ENCODE data around the gene IFITM5.

The IFITM5 gene

GRCh38 chr11:295351-296170, 3.8 kb downstream of the IFITM5 start:
- H3K9ac ChIP-seq (ENCODE audit: low read length), result no peak overlapping the region
- H3K27ac ChIP-seq (ENCODE audit: low read length), result no peak overlapping the region
- no peaks in the 10 kb centered on the region for H3K4me1 ChIP-seq (ENCODE audit: low read length)
- peaks cover 5% of the 10 kb centered on the region; the same call in 1 of the 2 replicates for H3K27me3 ChIP-seq (ENCODE audit: low read depth, low read length)
- no peaks in the 10 kb centered on the region for H3K79me2 ChIP-seq (ENCODE audit: low read length)
- no peak for TF ChIP-seq EZH2phosphoT487 (IDR thresholded peaks at IDR 0.05; ENCODE audit: low read depth)
- no peak for TF ChIP-seq CTCF (IDR thresholded peaks at IDR 0.05; ENCODE audit: low read depth, low read length)
- H3K36me3 ChIP-seq (replicated peaks; ENCODE audit: low read depth, low read length), result peaks cover 10% of the 10 kb centered on the region
- no peak overlapping the region for H2AFZ ChIP-seq (ENCODE audit: low read depth, low read length)
- no peaks in the 10 kb centered on the region for H3K9me3 ChIP-seq (ENCODE audit: insufficient read depth, low read length)
- H3K4me2 ChIP-seq (ENCODE audit: low read length), result no peak overlapping the region
- no peak overlapping the region for H3K4me3 ChIP-seq (ENCODE audit: low read length)
- no peaks in the 10 kb centered on the region for H4K20me1 ChIP-seq (ENCODE audit: insufficient read depth, low read length)

- Histone ChIP-seq H3K79me2 (ENCODE audit: low read length) (no peaks in the 10 kb centered on the region), H4K20me1 (ENCODE audit: insufficient read depth, low read length) (no peaks in the 10 kb centered on the region), H3K4me3 (ENCODE audit: low read length) (no peak overlapping the region), H3K36me3 (replicated peaks; ENCODE audit: low read depth, low read length) (peaks cover 10% of the 10 kb centered on the region), H3K4me2 (ENCODE audit: low read length) (no peak overlapping the region), H3K9me3 (ENCODE audit: insufficient read depth, low read length) (no peaks in the 10 kb centered on the region), H3K27me3 (ENCODE audit: low read depth, low read length) (no peaks in the 10 kb centered on the region), H3K9ac (ENCODE audit: low read length) (no peak overlapping the region), H3K4me1 (ENCODE audit: low read length) (peaks cover 1% of the 10 kb centered on the region; the same call in 1 of the 2 replicates), H3K27ac (ENCODE audit: low read length) (no peak overlapping the region), H2AFZ (ENCODE audit: low read depth, low read length) (no peak overlapping the region)
- no peak for TF ChIP-seq EZH2phosphoT487 (IDR thresholded peaks at IDR 0.05; ENCODE audit: low read depth)
- TF ChIP-seq CTCF (IDR thresholded peaks at IDR 0.05; ENCODE audit: low read depth, low read length), result no peak
Measured at GRCh38 chr11:294780-295179, 4.5 kb downstream of the IFITM5 start.

GRCh38 chr11:293852-294661, 5.3 kb downstream of the IFITM5 start:
- TF ChIP-seq CTCF (IDR thresholded peaks at IDR 0.05; ENCODE audit: low read depth, low read length) (no peak), EZH2phosphoT487 (IDR thresholded peaks at IDR 0.05; ENCODE audit: low read depth) (no peak)
- Histone ChIP-seq H3K9ac (ENCODE audit: low read length) (no peak overlapping the region), H3K4me1 (ENCODE audit: low read length) (peaks cover 6% of the 10 kb centered on the region; the same call in 1 of the 2 replicates)

More at GRCh38 chr11:293852-294661, 5.3 kb downstream of the IFITM5 start:
- Histone ChIP-seq H3K36me3 (replicated peaks; ENCODE audit: low read depth, low read length) (peaks cover 10% of the 10 kb centered on the region), H4K20me1 (ENCODE audit: insufficient read depth, low read length) (no peaks in the 10 kb centered on the region), H3K9me3 (ENCODE audit: insufficient read depth, low read length) (no peaks in the 10 kb centered on the region), H3K79me2 (ENCODE audit: low read length) (no peaks in the 10 kb centered on the region; the same call in 1 of the 2 replicates), H3K4me3 (ENCODE audit: low read length) (no peak overlapping the region), H3K27ac (ENCODE audit: low read length) (no peak overlapping the region), H3K27me3 (ENCODE audit: low read depth, low read length) (no peaks in the 10 kb centered on the region), H3K4me2 (ENCODE audit: low read length) (no peak overlapping the region), H2AFZ (ENCODE audit: low read depth, low read length) (no peak overlapping the region)
